OCI-M2 (cell line): ENCODE data around the gene XPNPEP3.
"Not testable (repeated sequence)": the region's sequence is repeated elsewhere in the genome, so short reads cannot be mapped to it uniquely, and the experiment has no call there.

Experiments used
- DNase-seq: peaks from one replicate; lab custom pipeline; 2025; ENCODE audit not compliant: unreplicated experiment; lab: John Stamatoyannopoulos, UW

XPNPEP3 gene

GRCh38 chr22:40856513-40857308 lies at the start of gene XPNPEP3, which contains the start of gene ST13:
TSS of gene XPNPEP3 (plus strand) at chr22:40857148. CDS start at chr22:40857182, 34 bp downstream.
TSS of gene ST13 (minus strand) at chr22:40856639. CDS start at chr22:40856540, 99 bp downstream.
- DNase-seq: peak; percentile 93

- DNase-seq: no peak
Observed at GRCh38 chr22:40808018-40808841, 48.7 kb upstream of the XPNPEP3 start.

GRCh38 chr22:40813912-40814315 lies 43.0 kb upstream of the XPNPEP3 start:
- DNase-seq: peak; percentile 67

- DNase-seq: no peak
Observed at GRCh38 chr22:40817737-40818136, 39.2 kb upstream of the XPNPEP3 start.

GRCh38 chr22:40818192-40818746 lies 38.7 kb upstream of the XPNPEP3 start:
- no peak for DNase-seq

- DNase-seq: no peak
Observed at GRCh38 chr22:40818747-40819598, 38.0 kb upstream of the XPNPEP3 start, which contains the start of gene SLC25A17. TSS of gene SLC25A17 (minus strand) at chr22:40819346. CDS start at chr22:40819248, 98 bp downstream.

GRCh38 chr22:40819599-40820140 lies 37.3 kb upstream of the XPNPEP3 start:
- no peak for DNase-seq

- no peak for DNase-seq
Observed at GRCh38 chr22:40823426-40823825, 33.5 kb upstream of the XPNPEP3 start.

GRCh38 chr22:40826292-40826691 lies 30.7 kb upstream of the XPNPEP3 start:
- DNase-seq: not testable (repeated sequence)

- no peak for DNase-seq
Observed at GRCh38 chr22:40826984-40827741, 29.8 kb upstream of the XPNPEP3 start.

GRCh38 chr22:40829131-40829530 lies 27.8 kb upstream of the XPNPEP3 start:
- no peak for DNase-seq

- no peak for DNase-seq
Observed at GRCh38 chr22:40834619-40835018, 22.3 kb upstream of the XPNPEP3 start.

- no peak for DNase-seq
Observed at GRCh38 chr22:40838486-40838885, 18.5 kb upstream of the XPNPEP3 start.

- DNase-seq: no peak
Observed at GRCh38 chr22:40844951-40845350, 12.0 kb upstream of the XPNPEP3 start.

GRCh38 chr22:40845816-40846215 lies 11.1 kb upstream of the XPNPEP3 start:
- DNase-seq: not testable (repeated sequence)

GRCh38 chr22:40853333-40853732 lies 3.6 kb upstream of the XPNPEP3 start:
- DNase-seq: no peak

- no peak for DNase-seq
Observed at GRCh38 chr22:40853961-40854360, 3.0 kb upstream of the XPNPEP3 start.

- DNase-seq: no peak
Observed at GRCh38 chr22:40855071-40855978, 1.6 kb upstream of the XPNPEP3 start.
